ENCODE results near the gene HOXB5.

GRCh38 chr17:48559840-48560817 lies 33.5 kb downstream of the HOXB5 start:
- TF ChIP-seq CTCF (IDR thresholded peaks at IDR 0.05; ENCODE audit: low read depth, low read length) (no peak), EZH2phosphoT487 (IDR thresholded peaks at IDR 0.05; ENCODE audit: low read depth) (no peak)
